GM12801 (cell line): Measurements from ENCODE around the gene ASAH2.

ENCODE experiments used
- CTCF ChIP-seq: IDR thresholded peaks from one replicate; pipeline ENCODE4 v1.5.1; 2011; ENCODE audit warnings: control low read depth; ENCODE audit not compliant: insufficient read length; ENCODE audit errors: extremely low read depth

Gene ASAH2

GRCh38 chr10:50228672-50229071, 22.6 kb downstream of the ASAH2 start:
- TF ChIP-seq CTCF, result no peak

GRCh38 chr10:50226610-50227009, 24.7 kb downstream of the ASAH2 start:
- TF ChIP-seq CTCF, result no peak

GRCh38 chr10:50224330-50224952, 26.9 kb downstream of the ASAH2 start:
- no peak for TF ChIP-seq CTCF

GRCh38 chr10:50222199-50222598, 29.1 kb downstream of the ASAH2 start:
- TF ChIP-seq CTCF, result no peak

GRCh38 chr10:50221470-50221869, 29.8 kb downstream of the ASAH2 start:
- TF ChIP-seq CTCF, result no peak

GRCh38 chr10:50219646-50220045, 31.7 kb downstream of the ASAH2 start:
- no peak for TF ChIP-seq CTCF

GRCh38 chr10:50219200-50219599, 32.1 kb downstream of the ASAH2 start:
- TF ChIP-seq CTCF, result no peak
